ENCODE results near the gene NFIA. TPM values are rescaled to one million over a fixed set of nuclear protein-coding genes. Genes with fewer than 3 reads are reported as not detected.

The NFIA gene
- total RNA-seq, result 6.7 and 9.8 TPM in 2 replicates

GRCh38 chr1:61082311-61083012 lies at the start of gene NFIA:
Gene NFIA, plus strand, starts transcription at chr1:61082561.

